HepG2 (cell line): ENCODE data around the gene RELL2. TPM values are rescaled to one million over a fixed set of nuclear protein-coding genes. Genes with fewer than 3 reads are reported as not detected.

Source experiments
- CCAR2 ChIP-seq: fragments of 200-400 bp; formaldehyde crosslinking; optimal IDR thresholded peaks from 2 replicates; pipeline ENCODE3; 2018; ENCODE audit warnings: low read depth, mild to moderate bottlenecking, low read length, moderate library complexity
- KLF13 ChIP-seq: sonication (generic); formaldehyde crosslinking; IDR thresholded peaks from 2 replicates; pipeline ENCODE4 v1.4.0; 2020; ENCODE audit warnings: mild to moderate bottlenecking, missing genetic modification reagents
- KLF6 ChIP-seq: IDR thresholded peaks from 2 replicates; pipeline ENCODE4 v1.8.0; 2016; ENCODE audit warnings: missing biosample characterization, missing genetic modification reagents
- MZF1 ChIP-seq: sonication (generic); formaldehyde crosslinking; IDR thresholded peaks from 2 replicates; pipeline ENCODE4 v1.8.1; 2023; ENCODE audit warnings: mild to moderate bottlenecking, missing genetic modification reagents, borderline replicate concordance
- RORA ChIP-seq: sonication (generic); formaldehyde crosslinking; IDR thresholded peaks from 2 replicates; pipeline ENCODE4 v1.5.0; 2020; ENCODE audit warnings: mild to moderate bottlenecking, missing genetic modification reagents, moderate library complexity
- THYN1 ChIP-seq: sonication (generic); formaldehyde crosslinking; IDR thresholded peaks from 2 replicates; pipeline ENCODE4 v1.8.1; 2023; ENCODE audit warnings: low read depth, mild to moderate bottlenecking, moderate library complexity, missing genetic modification reagents, borderline replicate concordance
- ZNF329 ChIP-seq: sonication (generic); formaldehyde crosslinking; IDR thresholded peaks from 2 replicates; pipeline ENCODE4 v1.9.0; 2021; ENCODE audit warnings: low read depth, mild to moderate bottlenecking, missing genetic modification reagents
- polyA plus RNA-seq, 8 experiments: library from polyadenylated mRNA; depleted of rRNA in 3 of 8; stranded (reverse) in 7 of 8; unstranded in 1 of 8; fragments of >200 nt; fragmentation: Illumina TruSeq in 4 of 8; extraction: Trizol in 4 of 8; gene quantifications; 2 replicates each; pipeline versions ENCODE4 v1.2.1 to v1.2.3, GENCODE V29; 2011 to 2016; ENCODE audit warnings: low read depth in 4 of 8, missing spikeins in 1 of 8, mixed read lengths in 1 of 8; ENCODE audit not compliant: insufficient read depth in 1 of 8
- total RNA-seq, 5 experiments: library from RNA; depleted of rRNA; stranded (reverse); fragments of >200 nt; fragmentation: Illumina TruSeq; extraction: Trizol; gene quantifications; 2 replicates each; pipeline ENCODE4 v1.2.3, GENCODE V29; 2016; ENCODE audit warnings: low read depth in 1 of 5
- TF ChIP-seq, protein P1 (sequence below), 2 experiments: sonication (generic) in 1 of 2; formaldehyde crosslinking in 1 of 2; IDR thresholded peaks; 2 replicates each; pipeline versions ENCODE4 v1.6.1 to v1.9.0; 2014 to 2022; ENCODE audit warnings: antibody characterized with exemption in 1 of 2, borderline replicate concordance in 1 of 2, inconsistent platforms in 1 of 2, low read depth in 1 of 2, missing genetic modification reagents in 1 of 2
- TF ChIP-seq, protein P2 (sequence below): sonication (generic); formaldehyde crosslinking; IDR thresholded peaks from 2 replicates; pipeline ENCODE4 v1.5.0; 2020; ENCODE audit warnings: mild to moderate bottlenecking, missing genetic modification reagents
- TF ChIP-seq, protein P3 (sequence below): sonication (generic); formaldehyde crosslinking; IDR thresholded peaks from 2 replicates; pipeline ENCODE4 v1.4.0; 2020; ENCODE audit warnings: missing genetic modification reagents, mild to moderate bottlenecking, borderline replicate concordance
- TF ChIP-seq, protein P4 (sequence below): IDR thresholded peaks from 2 replicates; pipeline ENCODE4 v1.6.1; 2012; ENCODE audit warnings: low read length, improper control_type of control experiment

RELL2 gene
- total and polyA plus RNA-seq, 2 of the 13 experiments (the other 11 are each of a cell fraction or from before 2014, with no cell fraction given), result 6.4 to 8.3 TPM

DNA sequence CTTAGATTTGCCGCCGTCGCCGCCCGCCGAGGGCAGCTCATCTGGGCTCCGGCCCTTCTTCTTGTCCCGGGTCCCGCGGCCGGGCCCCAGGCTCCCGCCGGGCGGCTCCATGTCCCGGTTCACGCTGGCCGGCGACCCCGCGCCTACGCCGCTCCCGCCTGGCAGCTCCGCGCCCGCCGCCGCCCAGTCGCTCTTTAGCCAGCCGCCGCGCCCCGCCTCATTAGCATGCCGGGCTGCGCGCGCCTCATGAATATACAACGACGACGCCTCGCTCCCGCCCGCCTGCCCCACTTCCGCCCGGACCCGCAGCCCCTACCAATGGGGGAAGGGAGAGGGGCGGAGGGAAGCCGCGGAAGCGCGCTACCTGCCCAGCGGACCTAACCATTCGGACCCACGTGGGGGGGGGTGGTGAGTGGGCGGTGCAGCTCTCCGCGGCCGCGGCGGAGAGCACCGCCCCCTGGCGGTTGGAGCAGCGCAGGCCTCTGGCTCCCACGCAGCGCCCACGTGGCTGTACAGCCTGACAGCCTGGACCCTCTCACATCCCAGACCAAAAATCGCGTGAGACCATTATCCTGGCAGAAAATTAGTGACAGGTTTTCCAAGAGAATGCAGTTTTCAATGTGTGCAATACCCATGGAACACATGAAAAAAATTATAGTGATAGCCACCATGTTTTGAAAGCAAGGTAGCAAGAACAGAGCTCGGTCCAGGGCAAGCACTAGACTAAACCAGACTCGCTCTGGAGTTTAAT is 17.8 kb upstream of the RELL2 start, which contains the start of gene DIAPH1 (continued):
- TF ChIP-seq, protein P1, sequence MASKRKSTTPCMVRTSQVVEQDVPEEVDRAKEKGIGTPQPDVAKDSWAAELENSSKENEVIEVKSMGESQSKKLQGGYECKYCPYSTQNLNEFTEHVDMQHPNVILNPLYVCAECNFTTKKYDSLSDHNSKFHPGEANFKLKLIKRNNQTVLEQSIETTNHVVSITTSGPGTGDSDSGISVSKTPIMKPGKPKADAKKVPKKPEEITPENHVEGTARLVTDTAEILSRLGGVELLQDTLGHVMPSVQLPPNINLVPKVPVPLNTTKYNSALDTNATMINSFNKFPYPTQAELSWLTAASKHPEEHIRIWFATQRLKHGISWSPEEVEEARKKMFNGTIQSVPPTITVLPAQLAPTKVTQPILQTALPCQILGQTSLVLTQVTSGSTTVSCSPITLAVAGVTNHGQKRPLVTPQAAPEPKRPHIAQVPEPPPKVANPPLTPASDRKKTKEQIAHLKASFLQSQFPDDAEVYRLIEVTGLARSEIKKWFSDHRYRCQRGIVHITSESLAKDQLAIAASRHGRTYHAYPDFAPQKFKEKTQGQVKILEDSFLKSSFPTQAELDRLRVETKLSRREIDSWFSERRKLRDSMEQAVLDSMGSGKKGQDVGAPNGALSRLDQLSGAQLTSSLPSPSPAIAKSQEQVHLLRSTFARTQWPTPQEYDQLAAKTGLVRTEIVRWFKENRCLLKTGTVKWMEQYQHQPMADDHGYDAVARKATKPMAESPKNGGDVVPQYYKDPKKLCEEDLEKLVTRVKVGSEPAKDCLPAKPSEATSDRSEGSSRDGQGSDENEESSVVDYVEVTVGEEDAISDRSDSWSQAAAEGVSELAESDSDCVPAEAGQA (IDR thresholded peaks at IDR 0.05; ENCODE audit: low read depth), result peak; percentile 66
- TF ChIP-seq, protein P1 (CRISPR knock-in tag; IDR thresholded peaks at IDR 0.05; ENCODE audit: borderline replicate concordance), result no peak
- TF ChIP-seq, protein P2, sequence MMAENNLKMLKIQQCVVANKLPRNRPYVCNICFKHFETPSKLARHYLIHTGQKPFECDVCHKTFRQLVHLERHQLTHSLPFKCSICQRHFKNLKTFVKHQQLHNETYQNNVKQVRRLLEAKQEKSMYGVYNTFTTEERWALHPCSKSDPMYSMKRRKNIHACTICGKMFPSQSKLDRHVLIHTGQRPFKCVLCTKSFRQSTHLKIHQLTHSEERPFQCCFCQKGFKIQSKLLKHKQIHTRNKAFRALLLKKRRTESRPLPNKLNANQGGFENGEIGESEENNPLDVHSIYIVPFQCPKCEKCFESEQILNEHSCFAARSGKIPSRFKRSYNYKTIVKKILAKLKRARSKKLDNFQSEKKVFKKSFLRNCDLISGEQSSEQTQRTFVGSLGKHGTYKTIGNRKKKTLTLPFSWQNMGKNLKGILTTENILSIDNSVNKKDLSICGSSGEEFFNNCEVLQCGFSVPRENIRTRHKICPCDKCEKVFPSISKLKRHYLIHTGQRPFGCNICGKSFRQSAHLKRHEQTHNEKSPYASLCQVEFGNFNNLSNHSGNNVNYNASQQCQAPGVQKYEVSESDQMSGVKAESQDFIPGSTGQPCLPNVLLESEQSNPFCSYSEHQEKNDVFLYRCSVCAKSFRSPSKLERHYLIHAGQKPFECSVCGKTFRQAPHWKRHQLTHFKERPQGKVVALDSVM (CRISPR knock-in tag), result 0 out of 2 replicates have a peak, but pooled peaks have one; percentile 48
- TF ChIP-seq ZNF329 (CRISPR knock-in tag) (peak; percentile 74), CCAR2 (no peak), KLF6 (CRISPR knock-in tag) (peak; percentile 69; the same call in 1 of the 2 replicates), RORA (CRISPR knock-in tag) (no peak), THYN1 (CRISPR knock-in tag) (no peak), KLF13 (CRISPR knock-in tag) (peak; percentile 30; the same call in 1 of the 2 replicates), MZF1 (no peak)
- TF ChIP-seq, protein P3, sequence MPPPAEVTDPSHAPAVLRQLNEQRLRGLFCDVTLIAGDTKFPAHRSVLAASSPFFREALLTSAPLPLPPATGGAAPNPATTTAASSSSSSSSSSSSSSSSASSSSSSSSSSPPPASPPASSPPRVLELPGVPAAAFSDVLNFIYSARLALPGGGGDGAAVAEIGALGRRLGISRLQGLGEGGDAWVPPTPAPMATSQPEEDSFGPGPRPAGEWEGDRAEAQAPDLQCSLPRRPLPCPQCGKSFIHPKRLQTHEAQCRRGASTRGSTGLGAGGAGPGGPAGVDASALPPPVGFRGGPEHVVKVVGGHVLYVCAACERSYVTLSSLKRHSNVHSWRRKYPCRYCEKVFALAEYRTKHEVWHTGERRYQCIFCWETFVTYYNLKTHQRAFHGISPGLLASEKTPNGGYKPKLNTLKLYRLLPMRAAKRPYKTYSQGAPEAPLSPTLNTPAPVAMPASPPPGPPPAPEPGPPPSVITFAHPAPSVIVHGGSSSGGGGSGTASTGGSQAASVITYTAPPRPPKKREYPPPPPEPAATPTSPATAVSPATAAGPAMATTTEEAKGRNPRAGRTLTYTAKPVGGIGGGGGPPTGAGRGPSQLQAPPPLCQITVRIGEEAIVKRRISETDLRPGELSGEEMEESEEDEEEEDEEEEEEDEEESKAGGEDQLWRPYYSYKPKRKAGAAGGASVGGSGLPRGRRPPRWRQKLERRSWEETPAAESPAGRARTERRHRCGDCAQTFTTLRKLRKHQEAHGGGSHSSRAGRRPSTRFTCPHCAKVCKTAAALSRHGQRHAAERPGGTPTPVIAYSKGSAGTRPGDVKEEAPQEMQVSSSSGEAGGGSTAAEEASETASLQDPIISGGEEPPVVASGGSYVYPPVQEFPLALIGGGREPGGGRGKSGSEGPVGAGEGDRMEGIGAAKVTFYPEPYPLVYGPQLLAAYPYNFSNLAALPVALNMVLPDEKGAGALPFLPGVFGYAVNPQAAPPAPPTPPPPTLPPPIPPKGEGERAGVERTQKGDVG (CRISPR knock-in tag), result no peak
- TF ChIP-seq, protein P4, sequence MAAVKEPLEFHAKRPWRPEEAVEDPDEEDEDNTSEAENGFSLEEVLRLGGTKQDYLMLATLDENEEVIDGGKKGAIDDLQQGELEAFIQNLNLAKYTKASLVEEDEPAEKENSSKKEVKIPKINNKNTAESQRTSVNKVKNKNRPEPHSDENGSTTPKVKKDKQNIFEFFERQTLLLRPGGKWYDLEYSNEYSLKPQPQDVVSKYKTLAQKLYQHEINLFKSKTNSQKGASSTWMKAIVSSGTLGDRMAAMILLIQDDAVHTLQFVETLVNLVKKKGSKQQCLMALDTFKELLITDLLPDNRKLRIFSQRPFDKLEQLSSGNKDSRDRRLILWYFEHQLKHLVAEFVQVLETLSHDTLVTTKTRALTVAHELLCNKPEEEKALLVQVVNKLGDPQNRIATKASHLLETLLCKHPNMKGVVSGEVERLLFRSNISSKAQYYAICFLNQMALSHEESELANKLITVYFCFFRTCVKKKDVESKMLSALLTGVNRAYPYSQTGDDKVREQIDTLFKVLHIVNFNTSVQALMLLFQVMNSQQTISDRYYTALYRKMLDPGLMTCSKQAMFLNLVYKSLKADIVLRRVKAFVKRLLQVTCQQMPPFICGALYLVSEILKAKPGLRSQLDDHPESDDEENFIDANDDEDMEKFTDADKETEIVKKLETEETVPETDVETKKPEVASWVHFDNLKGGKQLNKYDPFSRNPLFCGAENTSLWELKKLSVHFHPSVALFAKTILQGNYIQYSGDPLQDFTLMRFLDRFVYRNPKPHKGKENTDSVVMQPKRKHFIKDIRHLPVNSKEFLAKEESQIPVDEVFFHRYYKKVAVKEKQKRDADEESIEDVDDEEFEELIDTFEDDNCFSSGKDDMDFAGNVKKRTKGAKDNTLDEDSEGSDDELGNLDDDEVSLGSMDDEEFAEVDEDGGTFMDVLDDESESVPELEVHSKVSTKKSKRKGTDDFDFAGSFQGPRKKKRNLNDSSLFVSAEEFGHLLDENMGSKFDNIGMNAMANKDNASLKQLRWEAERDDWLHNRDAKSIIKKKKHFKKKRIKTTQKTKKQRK, result no peak
